HFF-Myc (cell line): ENCODE measurements around the gene ETHE1.

Experiments
- DNase-seq: peaks from one replicate; pipeline ENCODE4 v3.0.0-alpha.2; 2011; ENCODE audit warnings: low read depth; ENCODE audit errors: extremely low read depth
- H3K4me3 ChIP-seq: replicated peaks from 2 replicates; pipeline ENCODE4 v1.5.1; 2011; ENCODE audit warnings: low read depth, mild to moderate bottlenecking, control low read depth, low read length
- CTCF ChIP-seq: IDR thresholded peaks from 2 replicates; pipeline ENCODE4 v1.5.1; 2012; ENCODE audit warnings: mild to moderate bottlenecking, low read depth, low read length, control low read depth; ENCODE audit errors: missing control alignments

Gene ETHE1

GRCh38 chr19:43476606-43477005 is 50.4 kb downstream of the ETHE1 start:
- no peak for TF ChIP-seq CTCF
- DNase-seq: peak; percentile 52
- no peak overlapping the region for H3K4me3 ChIP-seq

GRCh38 chr19:43474986-43475705 is 51.9 kb downstream of the ETHE1 start:
- DNase-seq: peak; percentile 73
- H3K4me3 ChIP-seq: peak overlapping the region; percentile 23
- TF ChIP-seq CTCF: no peak

- TF ChIP-seq CTCF: no peak
- H3K4me3 ChIP-seq: no peak overlapping the region
- DNase-seq: no peak
Observed at GRCh38 chr19:43474487-43474886, 52.5 kb downstream of the ETHE1 start.

- TF ChIP-seq CTCF: no peak
- no peak overlapping the region for H3K4me3 ChIP-seq
- no peak for DNase-seq
Observed at GRCh38 chr19:43471091-43471490, 55.9 kb downstream of the ETHE1 start.

GRCh38 chr19:43470288-43470687 is 56.7 kb downstream of the ETHE1 start:
- no peak for TF ChIP-seq CTCF
- DNase-seq: no peak
- H3K4me3 ChIP-seq: no peak overlapping the region

GRCh38 chr19:43469160-43469480 is 57.9 kb downstream of the ETHE1 start:
- DNase-seq: no peak
- no peak overlapping the region for H3K4me3 ChIP-seq
- TF ChIP-seq CTCF: no peak
